Tibial artery (tissue), 4 donors: ENCODE results near the gene NCKAP1.

Experiments used
- DNase-seq, 2 donors: peaks; one replicate each; pipeline ENCODE4 v3.0.0-alpha.2; 2019
- H3K27ac ChIP-seq, 2 donors: fragments of 200-600 bp; sonication (generic) in 1 of 2; 1 replicate in 1 of 2; 2 replicates in 1 of 2; pipeline ENCODE4 v1.5.1; 2018 to 2019; ENCODE audit warnings: mild to moderate bottlenecking in 1 of 2
- H3K27me3 ChIP-seq, 2 donors: fragments of 200-600 bp; sonication (generic) in 1 of 2; one replicate each; pipeline versions ENCODE4 v1.5.1 to v1.6.0; 2016 to 2019
- H3K36me3 ChIP-seq, 3 donors: fragments of 200-600 bp; sonication (generic) in 2 of 3; one replicate each; pipeline ENCODE4 v1.5.1; 2016 to 2019; ENCODE audit warnings: mild to moderate bottlenecking in 2 of 3
- H3K4me1 ChIP-seq, 4 donors: fragments of 200-600 bp; sonication (generic) in 2 of 4; 1 replicate in 3 of 4; 2 replicates in 1 of 4; pipeline ENCODE4 v1.5.1; 2016 to 2019
- H3K4me3 ChIP-seq, 2 donors: fragments of 200-600 bp; sonication (generic) in 1 of 2; 1 replicate in 1 of 2; 2 replicates in 1 of 2; pipeline ENCODE4 v1.5.1; 2018 to 2019; ENCODE audit warnings: mild to moderate bottlenecking in 2 of 2
- H3K9me3 ChIP-seq, 3 donors: fragments of 200-600 bp; sonication (generic) in 1 of 3; one replicate each; pipeline ENCODE4 v1.5.1; 2016 to 2019
- CTCF ChIP-seq, 2 experiments: fragments of 200-600 bp in 1 of 2; fragments of 450-650 bp in 1 of 2; IDR thresholded peaks; one replicate each; pipeline ENCODE4 v1.5.1; 2017 to 2019; ENCODE audit warnings: antibody characterized with exemption in 2 of 2, mild to moderate bottlenecking in 1 of 2, moderate library complexity in 1 of 2
- intact Hi-C: fragments of 100-400 bp; cut with DNase I; formaldehyde crosslinking; loops from one replicate; pipeline ENCODE4 v1.15.0; 2023; ENCODE audit warnings: low total_unique reads

NCKAP1 gene

GRCh38 chr2:183038341-183039300, at the start of gene NCKAP1:
TSS of gene NCKAP1 (minus strand) at chr2:183038457. CDS start at chr2:183038099, 358 bp downstream.
- Histone ChIP-seq H3K9me3 (no peaks in the 10 kb centered on the region), H3K27me3 (no peaks in the 10 kb centered on the region), H3K27ac (peak within 1 kb of the TSS; percentile 99 to 100), H3K4me1 (peaks cover 0 to 40% (median 20%) of the 10 kb centered on the region in 4 donors), H3K4me3 (peak within 1 kb of the TSS; percentile 84 to 97), H3K36me3 (no peaks in the 10 kb centered on the region)
- TF ChIP-seq CTCF (IDR thresholded peaks at IDR 0.05), result peak; percentile 79 to 98
- DNase-seq, result peak; percentile 86 to 94
- intact Hi-C loops, result no loop called here

- no peak for TF ChIP-seq CTCF (IDR thresholded peaks at IDR 0.05)
- H3K4me1 ChIP-seq, result peaks cover 0 to 30% (median 13%) of the 10 kb centered on the region in 4 donors
- H3K4me3 ChIP-seq, result no peak overlapping the region
- no peaks in the 10 kb centered on the region for H3K27me3 ChIP-seq
- intact Hi-C loops, result no loop called here
- DNase-seq, result no peak
- H3K36me3 ChIP-seq, result no peaks in the 10 kb centered on the region
- peak overlapping the region in 1 of 2 donors; percentile 18 for H3K27ac ChIP-seq
- H3K9me3 ChIP-seq, result no peaks in the 10 kb centered on the region
These were observed 43.7 kb upstream of the NCKAP1 start for GRCh38 chr2:183081911-183082310.

GRCh38 chr2:183079139-183079775, 41.0 kb upstream of the NCKAP1 start:
- TF ChIP-seq CTCF (IDR thresholded peaks at IDR 0.05), result no peak
- Histone ChIP-seq H3K4me3 (peak overlapping the region; percentile 63 to 64), H3K27me3 (no peaks in the 10 kb centered on the region), H3K9me3 (no peaks in the 10 kb centered on the region), H3K4me1 (peaks cover 0 to 30% (median 13%) of the 10 kb centered on the region in 4 donors), H3K27ac (peak overlapping the region; percentile 84 to 89), H3K36me3 (no peaks in the 10 kb centered on the region)
- no peak for DNase-seq
- intact Hi-C loops, result loop anchor here (10.0 kb wide), 1 partner anchor 46 kb away; the partner anchor contains the start of gene NUP35

- Histone ChIP-seq H3K36me3 (no peaks in the 10 kb centered on the region), H3K4me1 (peaks cover 0 to 30% (median 13%) of the 10 kb centered on the region in 4 donors), H3K4me3 (peak within 1 kb of the TSS; percentile 63 to 64), H3K9me3 (no peaks in the 10 kb centered on the region), H3K27ac (peak within 1 kb of the TSS; percentile 84 to 89), H3K27me3 (no peaks in the 10 kb centered on the region)
- no peak for TF ChIP-seq CTCF (IDR thresholded peaks at IDR 0.05)
- DNase-seq, result peak; percentile 92 to 96
- intact Hi-C loops, result loop anchor here (10.0 kb wide), 1 partner anchor 46 kb away; the partner anchor contains the start of gene NUP35
These were observed 40.3 kb upstream of the NCKAP1 start, which contains the start of gene DUSP19 for GRCh38 chr2:183078464-183079138. TSS of gene DUSP19 (plus strand) at chr2:183078747. CDS start at chr2:183078934, 187 bp downstream.

- no peak for TF ChIP-seq CTCF (IDR thresholded peaks at IDR 0.05)
- no peak for DNase-seq
- intact Hi-C loops, result loop anchor here (10.0 kb wide), 1 partner anchor 47 kb away; the partner anchor contains the start of gene NUP35
- Histone ChIP-seq H3K27ac (peak overlapping the region; percentile 84 to 89), H3K27me3 (no peaks in the 10 kb centered on the region), H3K4me3 (peak overlapping the region; percentile 63 to 64), H3K4me1 (peaks cover 0 to 30% (median 13%) of the 10 kb centered on the region in 4 donors), H3K9me3 (no peaks in the 10 kb centered on the region), H3K36me3 (no peaks in the 10 kb centered on the region)
These were observed 39.9 kb upstream of the NCKAP1 start for GRCh38 chr2:183078163-183078463.
